K562 (cell line): ENCODE data around the gene GLIPR2. TPM values are rescaled to one million over a fixed set of nuclear protein-coding genes. Genes with fewer than 3 reads are reported as not detected.
"Not testable (repeated sequence)": the region's sequence is repeated elsewhere in the genome, so short reads cannot be mapped to it uniquely, and the experiment has no call there.

Experiments
- ATAC-seq: fragments of 200-7000 bp; cut with Tn5 transposase; 3 replicates; pipeline ENCODE4 v1.9.1; 2020; ENCODE audit warnings: moderate library complexity
- BruUV-seq: library from RNA; stranded (reverse); fragments of 400-500 nt; replicated peaks from 2 replicates; lab custom pipeline; 2021; lab: Mats Ljungman, UMichigan
- CTCF ChIA-PET: fragments of 300-600 bp; formaldehyde crosslinking; extraction: SDS; loops from one replicate; lab custom pipeline; 2021; ENCODE audit warnings: low intra/inter-chr PET ratio; lab: Yijun Ruan, JAX
- POLR2A ChIA-PET: fragments of 300-600, 350-650 bp; sonication (Branson Sonifier 250); formaldehyde crosslinking; extraction: SDS; loops from one replicate; lab custom pipeline; 2021; ENCODE audit warnings: antibody characterized with exemption, inconsistent platforms; lab: Yijun Ruan, JAX
- DNase-seq, 4 experiments: peaks; one replicate each; pipeline versions ENCODE4 v3.0.0 to v3.0.0-alpha.2; 2011 to 2018; ENCODE audit warnings: low spot score in 3 of 4, mixed read lengths in 3 of 4; ENCODE audit errors: extremely low read depth in 1 of 4
- FAIRE-seq: peaks from 2 replicates; lab custom pipeline; 2011; peaks lifted over from hg19 to GRCh38; lab: Jason Lieb, UNC
- H2AFZ ChIP-seq: 2 replicates; pipeline ENCODE4 v1.6.0; 2011; ENCODE audit warnings: low read depth, low read length, control low read depth, inconsistent platforms
- H3K27ac ChIP-seq: fragments of 200-600 bp; 3 replicates; pipeline ENCODE4 v1.8.0; 2011; ENCODE audit warnings: low read depth, mild to moderate bottlenecking, control low read depth, inconsistent platforms, low read length, moderate library complexity, mixed read lengths; ENCODE audit errors: extremely low read depth
- H3K27me3 ChIP-seq, 2 experiments: fragments of 300-600 bp in 1 of 2; 2 replicates in 1 of 2; 3 replicates in 1 of 2; pipeline versions ENCODE4 v1.6.0 to v1.8.0; 2011; ENCODE audit warnings: inconsistent platforms in 2 of 2, low read length in 2 of 2, mild to moderate bottlenecking in 1 of 2, mixed read lengths in 1 of 2, moderate library complexity in 1 of 2; ENCODE audit not compliant: control insufficient read depth in 2 of 2, insufficient read depth in 2 of 2
- H3K36me3 ChIP-seq: fragments of 300-600 bp; 3 replicates; pipeline ENCODE4 v1.8.0; 2011; ENCODE audit warnings: mild to moderate bottlenecking, low read length, inconsistent platforms; ENCODE audit not compliant: control insufficient read depth, insufficient read depth
- H3K4me1 ChIP-seq, 2 experiments: fragments of 200-600 bp in 1 of 2; replicated peaks in 1 of 2; 2 replicates in 1 of 2; 3 replicates in 1 of 2; pipeline versions ENCODE4 v1.5.1 to v1.8.0; 2011; ENCODE audit warnings: inconsistent platforms in 2 of 2, low read length in 2 of 2, mild to moderate bottlenecking in 1 of 2, mixed read lengths in 1 of 2, moderate library complexity in 1 of 2; ENCODE audit not compliant: control insufficient read depth in 2 of 2, insufficient read depth in 2 of 2
- H3K4me2 ChIP-seq: 2 replicates; pipeline ENCODE4 v1.6.1; 2011; ENCODE audit warnings: low read length, control low read depth, inconsistent platforms, mixed read lengths; ENCODE audit not compliant: insufficient read depth
- H3K4me3 ChIP-seq: fragments of 200-600 bp; sonication (generic), shearing (Covaris generic); 2 replicates; pipeline ENCODE4 v1.5.1; 2016; ENCODE audit warnings: control low read depth, inconsistent platforms
- H3K79me2 ChIP-seq: fragments of 200-600 bp; 3 replicates; pipeline ENCODE4 v1.8.0; 2011; ENCODE audit warnings: low read length, inconsistent platforms; ENCODE audit not compliant: control insufficient read depth, insufficient read depth
- H3K9ac ChIP-seq, 2 experiments: 2 replicates each; pipeline versions ENCODE4 v1.6.0 to v1.6.1; 2011; ENCODE audit warnings: low read depth in 2 of 2, low read length in 2 of 2, control low read depth in 1 of 2, inconsistent platforms in 1 of 2, mild to moderate bottlenecking in 1 of 2, mixed read lengths in 1 of 2; ENCODE audit not compliant: insufficient read depth in 1 of 2
- H3K9me1 ChIP-seq: one replicate; pipeline ENCODE4 v1.6.0; 2011; ENCODE audit warnings: inconsistent platforms, mild to moderate bottlenecking, low read length, moderate library complexity; ENCODE audit not compliant: control insufficient read depth, insufficient read depth
- H3K9me3 ChIP-seq: replicated peaks from 2 replicates; pipeline ENCODE4 v1.5.1; 2011; ENCODE audit warnings: low read depth, low read length, inconsistent platforms; ENCODE audit not compliant: control insufficient read depth, insufficient read depth
- H4K20me1 ChIP-seq: replicated peaks from 2 replicates; pipeline ENCODE4 v1.6.1; 2011; ENCODE audit warnings: low read length, inconsistent platforms, mixed read lengths; ENCODE audit not compliant: control insufficient read depth, insufficient read depth
- NCOA1 ChIP-seq: fragments of 450-650 bp; IDR thresholded peaks from 2 replicates; pipeline ENCODE4 v1.6.1; 2016; ENCODE audit warnings: low read depth
- WGBS: fragments of 100-300 bp; shearing (Covaris generic); methylation state at CpG from one replicate; pipeline ENCODE4 v1.1.6; 2016; ENCODE audit warnings: low coverage, mixed read lengths; ENCODE audit not compliant: insufficient coverage; ENCODE audit errors: missing lambda C conversion rate; 5-methylcytosine and 5-hydroxymethylcytosine counted together
- in situ Hi-C: fragments of 300-500 bp; cut with MboI; formaldehyde crosslinking; loops from 4 replicates; pipeline ENCODE4 v1.15.0; 2018; ENCODE audit warnings: inconsistent platforms, mixed read lengths
- intact Hi-C: fragments of 100-400 bp; cut with micrococcal nuclease; formaldehyde crosslinking; loops from 2 replicates; pipeline ENCODE4 v1.14.2; 2022
- polyA plus RNA-seq, 8 experiments: library from polyadenylated mRNA; depleted of rRNA in 4 of 8; stranded (reverse) in 5 of 8; unstranded in 3 of 8; fragments of >200 nt; fragmentation: Nextera tagmentation in 2 of 8; fragmentation: Illumina TruSeq in 1 of 8; extraction: Ambion mirVana in 2 of 8; extraction: Trizol in 1 of 8; gene quantifications; 2 replicates each; pipeline versions ENCODE4 v1.2.1 to v1.2.3, GENCODE V29; 2011 to 2014; ENCODE audit warnings: inconsistent platforms in 1 of 8, missing spikeins in 1 of 8
- total RNA-seq, 7 experiments: library from RNA; depleted of rRNA in 6 of 7; stranded (reverse); fragments of >200 nt in 6 of 7; fragmentation: Illumina TruSeq in 2 of 7; extraction: Trizol in 2 of 7; gene quantifications; 2 replicates each; pipeline versions ENCODE4 v1.2.1 to v1.2.3, GENCODE V29; 2011 to 2021; ENCODE audit warnings: low replicate concordance in 1 of 7
- TF ChIP-seq, protein P1 (sequence below), 2 experiments: fragments of 450-650 bp in 1 of 2; IDR thresholded peaks; 2 replicates each; pipeline ENCODE4 v1.6.1; 2011 to 2017; ENCODE audit warnings: low read depth in 2 of 2, antibody characterized with exemption in 1 of 2, borderline replicate concordance in 1 of 2, low read length in 1 of 2, mild to moderate bottlenecking in 1 of 2, mixed read lengths in 1 of 2; ENCODE audit not compliant: control insufficient read depth in 1 of 2

The GLIPR2 gene
- total and polyA plus RNA-seq, 9 of the 15 experiments (the other 6 are each of a cell fraction or from before 2014, with no cell fraction given): 1.4 to 8.8 (median 2.9) TPM

DNA sequence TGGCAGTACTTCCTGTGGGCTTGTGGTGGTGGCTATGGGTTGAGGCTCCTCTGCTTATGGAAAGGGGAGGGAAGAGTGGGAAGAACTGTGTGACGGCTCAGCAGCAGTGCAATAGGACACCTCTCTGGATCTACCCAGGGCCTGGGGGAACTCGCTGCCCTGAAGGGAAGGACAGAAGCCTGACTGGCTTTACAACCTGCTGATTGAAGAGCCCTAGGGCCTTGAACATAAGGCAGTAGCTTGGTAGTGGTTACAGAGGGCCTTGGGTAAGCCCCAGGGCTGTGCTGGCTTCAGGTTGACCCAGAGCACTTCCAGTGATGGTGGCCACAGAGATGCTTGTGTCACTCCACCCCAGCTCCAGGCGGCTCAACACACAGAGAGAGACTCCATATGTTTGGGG lies 38.2 kb downstream of the GLIPR2 start (continued):
- TF ChIP-seq, protein P1, sequence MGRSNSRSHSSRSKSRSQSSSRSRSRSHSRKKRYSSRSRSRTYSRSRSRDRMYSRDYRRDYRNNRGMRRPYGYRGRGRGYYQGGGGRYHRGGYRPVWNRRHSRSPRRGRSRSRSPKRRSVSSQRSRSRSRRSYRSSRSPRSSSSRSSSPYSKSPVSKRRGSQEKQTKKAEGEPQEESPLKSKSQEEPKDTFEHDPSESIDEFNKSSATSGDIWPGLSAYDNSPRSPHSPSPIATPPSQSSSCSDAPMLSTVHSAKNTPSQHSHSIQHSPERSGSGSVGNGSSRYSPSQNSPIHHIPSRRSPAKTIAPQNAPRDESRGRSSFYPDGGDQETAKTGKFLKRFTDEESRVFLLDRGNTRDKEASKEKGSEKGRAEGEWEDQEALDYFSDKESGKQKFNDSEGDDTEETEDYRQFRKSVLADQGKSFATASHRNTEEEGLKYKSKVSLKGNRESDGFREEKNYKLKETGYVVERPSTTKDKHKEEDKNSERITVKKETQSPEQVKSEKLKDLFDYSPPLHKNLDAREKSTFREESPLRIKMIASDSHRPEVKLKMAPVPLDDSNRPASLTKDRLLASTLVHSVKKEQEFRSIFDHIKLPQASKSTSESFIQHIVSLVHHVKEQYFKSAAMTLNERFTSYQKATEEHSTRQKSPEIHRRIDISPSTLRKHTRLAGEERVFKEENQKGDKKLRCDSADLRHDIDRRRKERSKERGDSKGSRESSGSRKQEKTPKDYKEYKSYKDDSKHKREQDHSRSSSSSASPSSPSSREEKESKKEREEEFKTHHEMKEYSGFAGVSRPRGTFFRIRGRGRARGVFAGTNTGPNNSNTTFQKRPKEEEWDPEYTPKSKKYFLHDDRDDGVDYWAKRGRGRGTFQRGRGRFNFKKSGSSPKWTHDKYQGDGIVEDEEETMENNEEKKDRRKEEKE (IDR thresholded peaks at IDR 0.05; ENCODE audit: borderline replicate concordance in 1 of 2, control insufficient read depth in 1 of 2, low read depth in 2 of 2, low read length in 1 of 2): no peak
- TF ChIP-seq NCOA1: no peak

- H3K9me1 ChIP-seq, in situ Hi-C loops, intact Hi-C loops, H3K27ac ChIP-seq, CTCF ChIA-PET, DNase-seq, ATAC-seq, H3K4me1 ChIP-seq, H4K20me1 ChIP-seq, H3K36me3 ChIP-seq, H3K79me2 ChIP-seq, H3K4me2 ChIP-seq, H3K9me3 ChIP-seq, H3K9ac ChIP-seq, H2AFZ ChIP-seq, H3K4me3 ChIP-seq, BruUV-seq, FAIRE-seq: not testable (repeated sequence)
- H3K27me3 ChIP-seq: peaks cover 0 to 12% of the 10 kb centered on the region in 2 experiments; a peak in 2 of 5 replicates
- POLR2A ChIA-PET: interaction anchor here (1.1 to 3.2 kb wide), 2 partner anchors 9 to 15 kb away, joined by 3 to 13 read pairs; partner anchors contain the start of gene CLTA
- 39% methylated on average over 3 of the region's 3 CpGs for WGBS
Measured at GRCh38 chr9:36175209-36175608, 38.7 kb downstream of the GLIPR2 start.

- H3K79me2 ChIP-seq, H3K27me3 ChIP-seq, CTCF ChIA-PET, H3K4me3 ChIP-seq, H3K9me1 ChIP-seq, BruUV-seq, H3K9me3 ChIP-seq, intact Hi-C loops, ATAC-seq, H4K20me1 ChIP-seq, in situ Hi-C loops, POLR2A ChIA-PET, H3K4me2 ChIP-seq, DNase-seq, H3K4me1 ChIP-seq, H3K36me3 ChIP-seq, H3K9ac ChIP-seq, H3K27ac ChIP-seq, H2AFZ ChIP-seq, FAIRE-seq: not testable (repeated sequence)
- WGBS: 58% methylated on average over 8 of the region's 10 CpGs
Measured at GRCh38 chr9:36176496-36176895, 40.0 kb downstream of the GLIPR2 start.
